GM21367 (cell line): ENCODE results near the gene TBXAS1.

Source experiments
- ATAC-seq: cut with Tn5 transposase; IDR thresholded peaks from one replicate; pipeline ENCODE4 v1.9.1; 2021; ENCODE audit not compliant: unreplicated experiment

Gene TBXAS1

DNA sequence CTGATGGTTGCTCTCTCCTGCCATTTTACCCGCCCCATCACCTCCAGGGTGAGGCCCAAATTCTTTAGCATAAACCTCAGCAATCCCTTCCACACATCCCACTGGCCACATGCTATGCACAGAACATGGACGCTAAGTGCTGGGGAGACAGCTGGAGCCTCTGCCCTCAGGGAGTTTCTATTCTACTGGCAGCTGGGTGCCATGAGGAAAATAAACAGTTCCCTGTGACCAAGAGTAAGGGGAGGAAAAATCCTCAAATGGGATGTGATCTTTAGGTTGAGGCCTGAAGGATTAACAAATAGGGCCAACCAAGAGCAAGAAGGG lies 232.5 kb downstream of the TBXAS1 start:
- no peak for ATAC-seq

DNA sequence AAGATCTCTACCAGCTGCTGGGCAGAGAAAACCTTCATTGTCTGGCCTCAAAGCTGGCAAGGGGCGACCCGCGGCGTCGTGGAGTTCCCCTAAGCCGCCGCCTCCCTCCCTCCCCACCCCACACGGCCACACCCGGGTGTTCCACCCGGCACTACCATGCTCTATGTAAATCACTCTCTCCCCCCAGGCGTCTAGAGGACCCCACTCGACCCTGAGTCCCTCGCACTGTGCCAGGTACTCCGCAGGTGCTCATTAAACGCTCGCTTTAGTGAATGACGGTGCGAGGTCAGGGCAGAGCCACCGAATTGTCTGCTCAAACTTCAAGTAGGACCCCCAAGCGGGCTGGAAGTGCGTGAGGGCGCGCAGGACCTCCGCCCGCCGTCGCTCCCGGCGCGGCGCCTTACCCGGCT lies 233.1 kb downstream of the TBXAS1 start:
- ATAC-seq = peak; percentile 21

DNA sequence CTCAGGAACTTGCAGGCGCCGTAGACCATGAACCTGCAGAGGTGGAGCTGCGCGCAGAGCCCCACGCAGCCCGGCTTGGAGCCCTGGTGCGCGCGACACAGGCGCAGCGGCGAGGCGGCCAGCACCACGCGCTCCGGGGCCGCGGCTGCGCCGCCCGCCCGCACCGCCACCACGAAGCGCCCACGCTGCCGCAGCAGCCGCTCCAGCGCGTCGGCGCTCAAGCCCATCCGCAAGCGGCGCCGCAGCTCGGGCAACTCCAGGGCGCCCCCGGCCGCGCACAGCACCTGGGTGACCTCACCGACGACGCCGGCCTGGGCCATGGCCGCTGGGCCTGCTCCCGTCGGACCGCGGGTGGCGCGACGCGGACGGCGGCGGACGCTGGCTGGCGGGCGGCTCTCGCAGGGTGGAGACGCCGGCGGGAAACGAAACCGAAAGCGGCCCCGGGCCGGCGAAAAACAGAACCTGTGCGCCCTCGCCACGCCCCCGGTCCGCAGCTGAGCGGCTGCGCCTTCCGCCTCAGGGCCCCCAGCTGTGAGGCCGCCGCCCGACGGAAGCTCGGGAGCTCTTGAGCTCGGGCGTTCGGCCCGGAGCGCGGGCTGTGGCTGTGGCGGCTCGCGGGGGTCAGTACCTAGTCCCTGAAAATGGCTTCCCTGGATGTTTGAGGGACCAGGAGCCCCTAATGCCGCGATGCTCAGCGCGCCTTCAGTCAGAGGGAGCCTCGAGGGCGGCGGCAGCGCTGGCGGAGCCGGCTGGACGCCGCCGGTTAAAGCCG lies 233.7 kb downstream of the TBXAS1 start, which contains the start of gene PARP12:
Gene PARP12, minus strand, starts transcription at position 424 of the 772 bp plus-strand sequence. Its CDS starts 104 bp downstream, at position 320.
- peak; percentile 91 for ATAC-seq

DNA sequence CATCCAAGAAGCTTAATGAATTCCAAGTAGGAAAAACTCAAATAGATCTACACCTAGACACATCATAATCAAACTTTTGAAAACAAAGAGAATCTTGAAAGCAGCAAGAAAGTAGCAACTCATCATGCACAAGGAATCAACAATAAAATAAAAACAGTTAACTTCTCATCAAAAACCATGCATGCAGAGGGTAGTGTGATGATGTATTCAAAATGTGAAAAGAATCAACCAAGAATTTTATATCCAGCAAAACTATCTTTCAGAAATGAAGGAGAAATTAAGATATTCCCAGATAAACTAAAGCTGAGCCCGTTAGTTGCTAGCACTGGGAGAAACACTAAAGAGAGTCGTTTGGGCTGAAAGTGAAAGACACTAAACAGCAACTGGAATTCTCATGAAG lies 238.0 kb downstream of the TBXAS1 start:
- ATAC-seq = no peak

DNA sequence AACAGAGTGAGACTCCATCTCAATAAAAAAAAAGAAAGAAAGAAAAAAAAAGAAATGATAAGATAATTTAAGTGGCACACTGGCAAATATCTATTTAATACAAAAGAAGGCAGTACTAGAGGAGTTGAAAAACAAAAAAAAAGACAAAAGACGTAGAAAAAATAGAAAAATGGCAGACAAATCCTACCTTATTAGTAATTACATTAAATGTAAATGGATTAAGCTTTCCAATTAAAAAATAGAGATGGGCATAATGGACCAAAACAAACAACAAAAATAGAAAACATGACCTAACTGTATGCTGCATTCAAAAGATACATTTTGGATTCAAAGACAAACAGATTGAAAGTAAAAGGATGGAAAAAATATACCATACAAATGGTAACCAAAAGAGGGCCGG lies 239.0 kb downstream of the TBXAS1 start:
- ATAC-seq = no peak

DNA sequence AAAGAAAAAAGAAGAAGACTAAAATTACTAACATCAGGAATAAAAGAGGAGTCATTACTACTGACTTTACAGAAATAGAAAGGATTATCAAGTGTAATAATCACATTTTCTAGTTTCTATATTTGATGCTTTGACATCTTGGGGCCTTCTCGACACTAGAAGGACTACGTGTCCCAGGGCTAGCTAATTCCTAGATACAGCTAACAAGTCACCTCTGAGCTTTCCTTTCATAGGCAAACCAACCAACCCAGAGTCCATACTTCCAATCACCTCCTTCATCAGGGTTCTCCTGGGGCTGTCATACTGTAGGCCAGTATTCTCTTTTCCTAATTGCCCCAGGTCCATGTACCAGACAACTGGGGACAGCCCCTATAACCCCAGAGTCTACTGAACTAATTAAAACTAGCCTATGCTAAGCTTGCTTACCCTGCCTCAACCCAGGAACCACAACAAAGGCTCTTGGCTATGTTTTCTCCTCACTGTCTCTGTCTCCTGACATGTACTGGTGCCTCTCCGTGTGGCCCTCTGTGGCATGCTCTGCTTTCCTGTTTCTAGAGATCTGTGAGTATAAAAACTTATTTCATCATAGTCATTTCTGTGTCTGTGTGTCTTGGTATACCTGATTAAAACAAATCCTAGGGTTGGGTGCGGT lies 240.4 kb downstream of the TBXAS1 start:
- ATAC-seq = no peak
